Thyroid gland (tissue), 4 donors: ENCODE data around the gene EAF1.

Experiments used
- POLR2A ChIP-seq, 2 donors: fragments of 450-650 bp; IDR thresholded peaks; one replicate each; pipeline ENCODE4 v1.6.1; 2017; ENCODE audit warnings: antibody characterized with exemption in 2 of 2, mild to moderate bottlenecking in 2 of 2, moderate library complexity in 1 of 2
- TF ChIP-seq, protein P1 (sequence below), 6 experiments: fragments of 200-600 bp in 3 of 6; fragments of 450-650 bp in 3 of 6; sonication (generic) in 3 of 6; IDR thresholded peaks; one replicate each; pipeline ENCODE4 v1.5.1; 2016 to 2019; ENCODE audit warnings: antibody characterized with exemption in 6 of 6, mild to moderate bottlenecking in 2 of 6, inconsistent platforms in 1 of 6, moderate library complexity in 1 of 6

DNA sequence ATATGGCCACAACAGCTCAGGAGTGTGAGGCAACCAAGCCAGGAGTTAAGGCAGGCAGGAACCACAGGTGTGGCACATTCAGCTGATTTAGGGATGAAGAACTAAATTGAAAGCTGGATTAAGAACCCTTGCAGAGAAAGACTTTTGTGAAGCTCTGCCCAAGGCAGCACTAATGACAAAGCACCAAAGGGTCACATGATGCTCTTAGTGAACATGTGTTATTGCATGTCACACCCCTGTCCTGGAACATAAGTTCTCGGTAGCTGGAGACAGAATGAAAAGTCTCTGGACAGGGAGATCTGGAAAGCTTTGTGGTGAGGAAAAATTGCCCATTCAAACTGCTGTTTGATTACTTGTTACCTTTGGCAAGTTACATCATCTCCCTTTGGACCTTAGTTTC, 3.2 kb downstream of the EAF1 start:
- TF ChIP-seq, protein P1, sequence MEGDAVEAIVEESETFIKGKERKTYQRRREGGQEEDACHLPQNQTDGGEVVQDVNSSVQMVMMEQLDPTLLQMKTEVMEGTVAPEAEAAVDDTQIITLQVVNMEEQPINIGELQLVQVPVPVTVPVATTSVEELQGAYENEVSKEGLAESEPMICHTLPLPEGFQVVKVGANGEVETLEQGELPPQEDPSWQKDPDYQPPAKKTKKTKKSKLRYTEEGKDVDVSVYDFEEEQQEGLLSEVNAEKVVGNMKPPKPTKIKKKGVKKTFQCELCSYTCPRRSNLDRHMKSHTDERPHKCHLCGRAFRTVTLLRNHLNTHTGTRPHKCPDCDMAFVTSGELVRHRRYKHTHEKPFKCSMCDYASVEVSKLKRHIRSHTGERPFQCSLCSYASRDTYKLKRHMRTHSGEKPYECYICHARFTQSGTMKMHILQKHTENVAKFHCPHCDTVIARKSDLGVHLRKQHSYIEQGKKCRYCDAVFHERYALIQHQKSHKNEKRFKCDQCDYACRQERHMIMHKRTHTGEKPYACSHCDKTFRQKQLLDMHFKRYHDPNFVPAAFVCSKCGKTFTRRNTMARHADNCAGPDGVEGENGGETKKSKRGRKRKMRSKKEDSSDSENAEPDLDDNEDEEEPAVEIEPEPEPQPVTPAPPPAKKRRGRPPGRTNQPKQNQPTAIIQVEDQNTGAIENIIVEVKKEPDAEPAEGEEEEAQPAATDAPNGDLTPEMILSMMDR (IDR thresholded peaks at IDR 0.05) = no peak
- no peak for TF ChIP-seq POLR2A (IDR thresholded peaks at IDR 0.05)
